GM23338 (cell line): ENCODE measurements around the gene AADAC. TPM values are rescaled to one million over a fixed set of nuclear protein-coding genes. Genes with fewer than 3 reads are reported as not detected.

Experiments
- ATAC-seq: fragments of 200-7000 bp; cut with Tn5 transposase; 3 replicates; pipeline ENCODE4 v1.9.1; 2020
- DNase-seq: peaks from one replicate; pipeline ENCODE4 v3.0.0-alpha.2; 2015; ENCODE audit warnings: low spot score
- H2AFZ ChIP-seq: fragments of 200-600 bp; sonication (generic); 2 replicates; pipeline ENCODE4 v1.8.0; 2016; ENCODE audit warnings: antibody characterized with exemption, mild to moderate bottlenecking, moderate library complexity
- H3F3A ChIP-seq: fragments of 200-600 bp; sonication (generic); replicated peaks from 2 replicates; pipeline ENCODE4 v1.8.0; 2017; ENCODE audit warnings: antibody characterized with exemption, mixed run types, low read depth
- H3K27ac ChIP-seq: fragments of 200-600 bp; sonication (generic); 2 replicates; pipeline ENCODE4 v1.6.1; 2016; ENCODE audit warnings: low read depth
- H3K27me3 ChIP-seq: fragments of 200-600 bp; sonication (generic); 2 replicates; pipeline ENCODE4 v1.8.0; 2016; ENCODE audit warnings: mild to moderate bottlenecking, mixed run types, moderate library complexity; ENCODE audit not compliant: insufficient read depth
- H3K36me3 ChIP-seq: fragments of 200-600 bp; sonication (generic); 2 replicates; pipeline ENCODE4 v1.8.0; 2016; ENCODE audit warnings: mild to moderate bottlenecking; ENCODE audit not compliant: insufficient read depth
- H3K4me1 ChIP-seq: fragments of 200-600 bp; sonication (generic); 2 replicates; pipeline ENCODE4 v1.8.0; 2016; ENCODE audit warnings: mild to moderate bottlenecking, moderate library complexity; ENCODE audit not compliant: insufficient read depth
- H3K4me2 ChIP-seq: fragments of 200-600 bp; sonication (generic); 2 replicates; pipeline ENCODE4 v1.7.1; 2017; ENCODE audit warnings: mixed run types
- H3K4me3 ChIP-seq: fragments of 200-600 bp; sonication (generic); 2 replicates; pipeline ENCODE4 v1.6.1; 2016; ENCODE audit warnings: mixed run types
- H3K79me2 ChIP-seq: fragments of 200-600 bp; sonication (generic); replicated peaks from 2 replicates; pipeline ENCODE4 v1.8.0; 2017; ENCODE audit warnings: mild to moderate bottlenecking; ENCODE audit not compliant: insufficient read depth
- H3K9me2 ChIP-seq: fragments of 200-600 bp; sonication (generic); 2 replicates; pipeline ENCODE4 v1.8.0; 2017; ENCODE audit not compliant: insufficient read depth
- H4K20me1 ChIP-seq: fragments of 200-600 bp; sonication (generic); replicated peaks from 2 replicates; pipeline ENCODE4 v1.8.0; 2017; ENCODE audit warnings: mild to moderate bottlenecking; ENCODE audit not compliant: insufficient read depth
- H3K27ac Mint-ChIP-seq: 2 replicates; pipeline ENCODE4 v1.8.0; 2020; ENCODE audit warnings: inconsistent platforms, mild to moderate bottlenecking, moderate library complexity, mixed read lengths
- H3K27me3 Mint-ChIP-seq: 3 replicates; pipeline ENCODE4 v1.8.0; 2022; ENCODE audit warnings: low read depth, mild to moderate bottlenecking, moderate library complexity, mixed read lengths, inconsistent platforms; ENCODE audit not compliant: insufficient read depth, poor library complexity
- H3K36me3 Mint-ChIP-seq: 3 replicates; pipeline ENCODE4 v1.8.0; 2021; ENCODE audit warnings: low read depth, mild to moderate bottlenecking, inconsistent platforms, moderate library complexity, mixed read lengths
- H3K4me1 Mint-ChIP-seq: 3 replicates; pipeline ENCODE4 v1.8.0; 2020; ENCODE audit warnings: mild to moderate bottlenecking, inconsistent platforms, mixed read lengths
- H3K4me3 Mint-ChIP-seq: 3 replicates; pipeline ENCODE4 v1.8.0; 2021; ENCODE audit warnings: moderate library complexity, mild to moderate bottlenecking, inconsistent platforms, mixed read lengths
- H3K9me3 Mint-ChIP-seq: 3 replicates; pipeline ENCODE4 v1.8.0; 2020; ENCODE audit warnings: moderate library complexity, mild to moderate bottlenecking, inconsistent platforms, mixed read lengths
- CREB1 ChIP-seq: fragments of 250-450 bp; sonication (Bioruptor Pico); IDR thresholded peaks from 2 replicates; pipeline ENCODE4 v1.5.0; 2020; ENCODE audit warnings: low read depth, mild to moderate bottlenecking, moderate library complexity
- EZH2 ChIP-seq: fragments of 200-600 bp; sonication (generic); IDR thresholded peaks from one replicate; pipeline ENCODE4 v1.8.0; 2017; ENCODE audit warnings: antibody characterized with exemption, mild to moderate bottlenecking, low read depth; ENCODE audit not compliant: unreplicated experiment
- EZH2phosphoT487 ChIP-seq: fragments of 200-600 bp; sonication (generic); IDR thresholded peaks from one replicate; pipeline ENCODE4 v1.8.1; 2018; ENCODE audit warnings: antibody characterized with exemption; ENCODE audit not compliant: unreplicated experiment
- JUNB ChIP-seq: IDR thresholded peaks from one replicate; pipeline ENCODE4 v1.6.1; 2016; ENCODE audit warnings: antibody characterized with exemption; ENCODE audit not compliant: unreplicated experiment
- NANOG ChIP-seq: IDR thresholded peaks from 2 replicates; pipeline ENCODE4 v1.6.1; 2016; ENCODE audit warnings: antibody characterized with exemption, borderline replicate concordance
- POLR2AphosphoS5 ChIP-seq: IDR thresholded peaks from 2 replicates; pipeline ENCODE4 v1.6.1; 2016; ENCODE audit warnings: antibody characterized with exemption, low read depth
- REST ChIP-seq: IDR thresholded peaks from one replicate; pipeline ENCODE4 v1.6.1; 2018; ENCODE audit warnings: antibody characterized with exemption; ENCODE audit not compliant: unreplicated experiment
- STAT1 ChIP-seq: IDR thresholded peaks from one replicate; pipeline ENCODE4 v1.6.1; 2016; ENCODE audit warnings: antibody characterized with exemption; ENCODE audit not compliant: unreplicated experiment
- ZNF114 ChIP-seq: fragments of 250-450 bp; sonication (Bioruptor Pico); IDR thresholded peaks from 2 replicates; pipeline ENCODE4 v1.5.0; 2020; ENCODE audit warnings: mild to moderate bottlenecking, moderate library complexity
- ZNF331 ChIP-seq: fragments of 250-450 bp; sonication (Bioruptor Pico); IDR thresholded peaks from 2 replicates; pipeline ENCODE4 v1.5.0; 2020; ENCODE audit warnings: low read depth, mild to moderate bottlenecking, moderate library complexity
- polyA plus RNA-seq: library from polyadenylated mRNA; unstranded; fragments of >200 nt; fragmentation: Nextera tagmentation; extraction: Ambion mirVana; gene quantifications from 2 replicates; pipeline ENCODE4 v1.2.1, GENCODE V29; 2016
- total RNA-seq: library from RNA; depleted of rRNA; stranded (reverse); fragments of >200 nt; shearing (Covaris generic); gene quantifications from 2 replicates; pipeline ENCODE4 v1.2.3, GENCODE V29; 2014
- TF ChIP-seq, protein P1 (sequence below), 2 experiments: fragments of 200-600 bp in 1 of 2; sonication (generic) in 1 of 2; conservative IDR thresholded peaks; 2 replicates each; pipeline versions ENCODE4 v1.5.1 to v1.6.1; 2016 to 2017; ENCODE audit warnings: antibody characterized with exemption in 2 of 2, low read depth in 2 of 2, mild to moderate bottlenecking in 2 of 2, moderate library complexity in 1 of 2
- TF ChIP-seq, protein P2 (sequence below): fragments of 250-450 bp; sonication (Bioruptor Pico); IDR thresholded peaks from 2 replicates; pipeline ENCODE4 v1.5.0; 2020; ENCODE audit warnings: mild to moderate bottlenecking, moderate library complexity
- TF ChIP-seq, protein P3 (sequence below): IDR thresholded peaks from 2 replicates; pipeline ENCODE4 v1.6.1; 2016; ENCODE audit warnings: antibody characterized with exemption

The AADAC gene
- total and polyA plus RNA-seq, 2 experiments from 2014 or later, result not detected

GRCh38 chr3:151787626-151788025 lies 26.3 kb upstream of the AADAC start:
- DNase-seq (no peak), ATAC-seq (no peak)
- H3K4me3 ChIP-seq, result no peak overlapping the region
- H3K79me2 ChIP-seq, result no peaks in the 10 kb centered on the region
- H3K9me2 ChIP-seq, result no peaks in the 10 kb centered on the region
- H3K27me3 Mint-ChIP-seq, result no peaks in the 10 kb centered on the region
- no peaks in the 10 kb centered on the region for H3K4me1 Mint-ChIP-seq
- H3K27ac ChIP-seq, result no peak overlapping the region
- no peak overlapping the region for H2AFZ ChIP-seq
- H3K27ac Mint-ChIP-seq, result no peak overlapping the region
- H3K9me3 Mint-ChIP-seq, result no peaks in the 10 kb centered on the region
- H3K4me1 ChIP-seq, result no peaks in the 10 kb centered on the region
- no peaks in the 10 kb centered on the region for H3F3A ChIP-seq
- H4K20me1 ChIP-seq, result no peaks in the 10 kb centered on the region
- TF ChIP-seq, protein P1, sequence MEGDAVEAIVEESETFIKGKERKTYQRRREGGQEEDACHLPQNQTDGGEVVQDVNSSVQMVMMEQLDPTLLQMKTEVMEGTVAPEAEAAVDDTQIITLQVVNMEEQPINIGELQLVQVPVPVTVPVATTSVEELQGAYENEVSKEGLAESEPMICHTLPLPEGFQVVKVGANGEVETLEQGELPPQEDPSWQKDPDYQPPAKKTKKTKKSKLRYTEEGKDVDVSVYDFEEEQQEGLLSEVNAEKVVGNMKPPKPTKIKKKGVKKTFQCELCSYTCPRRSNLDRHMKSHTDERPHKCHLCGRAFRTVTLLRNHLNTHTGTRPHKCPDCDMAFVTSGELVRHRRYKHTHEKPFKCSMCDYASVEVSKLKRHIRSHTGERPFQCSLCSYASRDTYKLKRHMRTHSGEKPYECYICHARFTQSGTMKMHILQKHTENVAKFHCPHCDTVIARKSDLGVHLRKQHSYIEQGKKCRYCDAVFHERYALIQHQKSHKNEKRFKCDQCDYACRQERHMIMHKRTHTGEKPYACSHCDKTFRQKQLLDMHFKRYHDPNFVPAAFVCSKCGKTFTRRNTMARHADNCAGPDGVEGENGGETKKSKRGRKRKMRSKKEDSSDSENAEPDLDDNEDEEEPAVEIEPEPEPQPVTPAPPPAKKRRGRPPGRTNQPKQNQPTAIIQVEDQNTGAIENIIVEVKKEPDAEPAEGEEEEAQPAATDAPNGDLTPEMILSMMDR (conservative IDR thresholded peaks at IDR 0.05; ENCODE audit: low read depth in 2 of 2), result no peak
- TF ChIP-seq POLR2AphosphoS5 (no peak), STAT1 (no peak), JUNB (no peak), ZNF331 (CRISPR knock-in tag) (no peak), NANOG (no peak), REST (no peak), EZH2phosphoT487 (no peak), ZNF114 (CRISPR knock-in tag) (no peak), CREB1 (CRISPR knock-in tag) (no peak), EZH2 (no peak)
- TF ChIP-seq, protein P2, sequence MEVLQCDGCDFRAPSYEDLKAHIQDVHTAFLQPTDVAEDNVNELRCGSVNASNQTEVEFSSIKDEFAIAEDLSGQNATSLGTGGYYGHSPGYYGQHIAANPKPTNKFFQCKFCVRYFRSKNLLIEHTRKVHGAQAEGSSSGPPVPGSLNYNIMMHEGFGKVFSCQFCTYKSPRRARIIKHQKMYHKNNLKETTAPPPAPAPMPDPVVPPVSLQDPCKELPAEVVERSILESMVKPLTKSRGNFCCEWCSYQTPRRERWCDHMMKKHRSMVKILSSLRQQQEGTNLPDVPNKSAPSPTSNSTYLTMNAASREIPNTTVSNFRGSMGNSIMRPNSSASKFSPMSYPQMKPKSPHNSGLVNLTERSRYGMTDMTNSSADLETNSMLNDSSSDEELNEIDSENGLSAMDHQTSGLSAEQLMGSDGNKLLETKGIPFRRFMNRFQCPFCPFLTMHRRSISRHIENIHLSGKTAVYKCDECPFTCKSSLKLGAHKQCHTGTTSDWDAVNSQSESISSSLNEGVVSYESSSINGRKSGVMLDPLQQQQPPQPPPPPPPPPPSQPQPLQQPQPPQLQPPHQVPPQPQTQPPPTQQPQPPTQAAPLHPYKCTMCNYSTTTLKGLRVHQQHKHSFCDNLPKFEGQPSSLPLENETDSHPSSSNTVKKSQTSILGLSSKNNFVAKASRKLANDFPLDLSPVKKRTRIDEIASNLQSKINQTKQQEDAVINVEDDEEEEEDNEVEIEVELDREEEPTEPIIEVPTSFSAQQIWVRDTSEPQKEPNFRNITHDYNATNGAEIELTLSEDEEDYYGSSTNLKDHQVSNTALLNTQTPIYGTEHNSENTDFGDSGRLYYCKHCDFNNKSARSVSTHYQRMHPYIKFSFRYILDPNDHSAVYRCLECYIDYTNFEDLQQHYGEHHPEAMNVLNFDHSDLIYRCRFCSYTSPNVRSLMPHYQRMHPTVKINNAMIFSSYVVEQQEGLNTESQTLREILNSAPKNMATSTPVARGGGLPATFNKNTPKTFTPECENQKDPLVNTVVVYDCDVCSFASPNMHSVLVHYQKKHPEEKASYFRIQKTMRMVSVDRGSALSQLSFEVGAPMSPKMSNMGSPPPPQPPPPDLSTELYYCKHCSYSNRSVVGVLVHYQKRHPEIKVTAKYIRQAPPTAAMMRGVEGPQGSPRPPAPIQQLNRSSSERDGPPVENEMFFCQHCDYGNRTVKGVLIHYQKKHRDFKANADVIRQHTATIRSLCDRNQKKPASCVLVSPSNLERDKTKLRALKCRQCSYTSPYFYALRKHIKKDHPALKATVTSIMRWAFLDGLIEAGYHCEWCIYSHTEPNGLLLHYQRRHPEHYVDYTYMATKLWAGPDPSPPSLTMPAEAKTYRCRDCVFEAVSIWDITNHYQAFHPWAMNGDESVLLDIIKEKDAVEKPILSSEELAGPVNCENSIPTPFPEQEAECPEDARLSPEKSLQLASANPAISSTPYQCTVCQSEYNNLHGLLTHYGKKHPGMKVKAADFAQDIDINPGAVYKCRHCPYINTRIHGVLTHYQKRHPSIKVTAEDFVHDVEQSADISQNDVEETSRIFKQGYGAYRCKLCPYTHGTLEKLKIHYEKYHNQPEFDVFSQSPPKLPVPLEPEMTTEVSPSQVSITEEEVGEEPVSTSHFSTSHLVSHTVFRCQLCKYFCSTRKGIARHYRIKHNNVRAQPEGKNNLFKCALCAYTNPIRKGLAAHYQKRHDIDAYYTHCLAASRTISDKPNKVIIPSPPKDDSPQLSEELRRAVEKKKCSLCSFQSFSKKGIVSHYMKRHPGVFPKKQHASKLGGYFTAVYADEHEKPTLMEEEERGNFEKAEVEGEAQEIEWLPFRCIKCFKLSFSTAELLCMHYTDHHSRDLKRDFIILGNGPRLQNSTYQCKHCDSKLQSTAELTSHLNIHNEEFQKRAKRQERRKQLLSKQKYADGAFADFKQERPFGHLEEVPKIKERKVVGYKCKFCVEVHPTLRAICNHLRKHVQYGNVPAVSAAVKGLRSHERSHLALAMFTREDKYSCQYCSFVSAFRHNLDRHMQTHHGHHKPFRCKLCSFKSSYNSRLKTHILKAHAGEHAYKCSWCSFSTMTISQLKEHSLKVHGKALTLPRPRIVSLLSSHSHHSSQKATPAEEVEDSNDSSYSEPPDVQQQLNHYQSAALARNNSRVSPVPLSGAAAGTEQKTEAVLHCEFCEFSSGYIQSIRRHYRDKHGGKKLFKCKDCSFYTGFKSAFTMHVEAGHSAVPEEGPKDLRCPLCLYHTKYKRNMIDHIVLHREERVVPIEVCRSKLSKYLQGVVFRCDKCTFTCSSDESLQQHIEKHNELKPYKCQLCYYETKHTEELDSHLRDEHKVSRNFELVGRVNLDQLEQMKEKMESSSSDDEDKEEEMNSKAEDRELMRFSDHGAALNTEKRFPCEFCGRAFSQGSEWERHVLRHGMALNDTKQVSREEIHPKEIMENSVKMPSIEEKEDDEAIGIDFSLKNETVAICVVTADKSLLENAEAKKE (CRISPR knock-in tag), result no peak
- TF ChIP-seq, protein P3, sequence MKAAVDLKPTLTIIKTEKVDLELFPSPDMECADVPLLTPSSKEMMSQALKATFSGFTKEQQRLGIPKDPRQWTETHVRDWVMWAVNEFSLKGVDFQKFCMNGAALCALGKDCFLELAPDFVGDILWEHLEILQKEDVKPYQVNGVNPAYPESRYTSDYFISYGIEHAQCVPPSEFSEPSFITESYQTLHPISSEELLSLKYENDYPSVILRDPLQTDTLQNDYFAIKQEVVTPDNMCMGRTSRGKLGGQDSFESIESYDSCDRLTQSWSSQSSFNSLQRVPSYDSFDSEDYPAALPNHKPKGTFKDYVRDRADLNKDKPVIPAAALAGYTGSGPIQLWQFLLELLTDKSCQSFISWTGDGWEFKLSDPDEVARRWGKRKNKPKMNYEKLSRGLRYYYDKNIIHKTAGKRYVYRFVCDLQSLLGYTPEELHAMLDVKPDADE, result no peak
- no peak overlapping the region for H3K4me2 ChIP-seq
- H3K36me3 ChIP-seq, result no peaks in the 10 kb centered on the region
- H3K27me3 ChIP-seq, result no peaks in the 10 kb centered on the region
- H3K4me3 Mint-ChIP-seq, result no peak overlapping the region
- H3K36me3 Mint-ChIP-seq, result no peaks in the 10 kb centered on the region
